GM21723 (cell line): ENCODE results near the gene SGPP2.
"Not testable (repeated sequence)": the region's sequence is repeated elsewhere in the genome, so short reads cannot be mapped to it uniquely, and the experiment has no call there.

Experiments used
- ATAC-seq: cut with Tn5 transposase; IDR thresholded peaks from one replicate; pipeline ENCODE4 v1.9.1; 2021; ENCODE audit warnings: mild to moderate bottlenecking, moderate library complexity; ENCODE audit not compliant: unreplicated experiment

Gene SGPP2

GRCh38 chr2:222424729-222425671 lies 657 bp downstream of the SGPP2 start:
- ATAC-seq, result peak; percentile 22

GRCh38 chr2:222427646-222428301 lies 3.4 kb downstream of the SGPP2 start:
- peak; percentile 43 for ATAC-seq

- ATAC-seq, result no peak
Observed at GRCh38 chr2:222430071-222430470, 5.7 kb downstream of the SGPP2 start.

DNA sequence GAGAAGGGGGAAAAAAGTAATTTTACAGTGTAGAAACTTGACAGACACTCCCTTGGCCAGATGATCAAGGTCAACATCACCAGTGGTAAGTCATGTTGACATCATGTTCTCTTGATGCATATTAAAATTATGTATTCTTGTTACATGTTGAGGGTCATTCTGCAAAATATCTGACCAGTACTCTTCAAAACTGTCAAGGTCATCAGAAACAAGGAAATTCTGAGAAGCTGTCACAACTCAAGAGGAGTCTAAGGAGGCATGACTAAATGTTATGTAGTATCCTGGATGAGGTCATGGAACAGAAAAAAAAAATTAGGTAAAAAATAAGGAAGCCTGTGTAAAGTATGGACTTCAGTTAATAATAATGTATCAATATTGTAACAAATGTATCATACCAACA lies 6.3 kb downstream of the SGPP2 start:
- ATAC-seq, result no peak

GRCh38 chr2:222431869-222432268 lies 7.5 kb downstream of the SGPP2 start:
- ATAC-seq, result no peak

DNA sequence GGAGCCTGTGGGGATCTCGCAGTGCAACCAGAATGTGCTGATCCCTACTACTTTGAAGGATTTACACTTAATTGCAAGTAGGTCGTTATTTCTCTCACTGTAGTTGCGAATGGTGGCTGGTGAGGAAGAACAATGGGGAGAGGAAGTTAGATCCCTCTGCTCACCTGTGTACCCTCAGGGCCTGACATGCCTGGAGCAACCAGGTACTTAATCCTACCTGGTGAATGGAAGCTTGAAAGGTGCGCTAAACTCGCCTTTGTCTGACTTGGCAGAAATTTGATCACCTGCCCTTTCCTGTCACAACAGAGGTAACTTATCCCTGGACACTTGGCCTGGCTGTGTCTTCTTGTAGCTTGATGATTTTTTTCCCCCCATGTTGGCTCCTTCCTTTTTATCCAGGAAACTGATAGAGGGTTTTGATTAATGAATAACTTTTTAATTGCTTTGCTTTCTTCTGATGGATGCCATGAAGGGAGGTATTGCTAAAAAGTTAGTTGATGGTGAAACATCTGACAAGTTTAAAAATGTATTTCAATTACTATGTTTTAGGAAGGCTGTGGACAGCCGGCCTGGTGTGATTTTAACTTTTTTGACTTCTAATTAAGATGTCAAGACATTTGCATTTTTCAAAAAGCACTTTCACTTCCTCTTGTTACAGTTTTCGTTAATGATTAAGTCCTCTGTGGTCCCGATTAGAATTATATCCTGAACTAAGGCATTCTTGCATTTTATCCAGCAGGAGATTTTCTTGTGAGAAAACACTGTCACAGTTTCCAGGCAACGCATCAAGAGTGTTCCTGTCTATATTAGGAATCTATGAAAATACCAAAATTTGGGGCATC lies 9.2 kb downstream of the SGPP2 start:
- peak; percentile 87 for ATAC-seq

DNA sequence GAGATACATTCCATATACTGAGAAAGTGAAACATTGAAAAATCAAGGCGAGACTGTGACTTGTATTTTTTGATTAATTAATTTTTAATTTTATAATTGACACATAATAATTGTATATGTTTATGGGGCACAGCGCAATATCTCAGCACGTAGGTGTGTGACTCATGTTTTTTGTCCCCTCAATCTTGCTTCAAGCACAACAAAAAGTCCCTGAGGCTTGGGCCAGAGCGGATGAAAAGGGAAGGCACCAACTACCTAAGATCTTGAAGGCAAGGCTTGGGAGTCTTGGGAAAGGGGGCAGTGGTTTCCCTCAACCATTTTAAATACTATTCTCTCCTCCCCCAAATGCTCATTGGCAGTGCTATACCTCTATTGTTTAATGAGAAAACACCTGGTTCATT lies 9.9 kb downstream of the SGPP2 start:
- ATAC-seq, result peak; percentile 54

DNA sequence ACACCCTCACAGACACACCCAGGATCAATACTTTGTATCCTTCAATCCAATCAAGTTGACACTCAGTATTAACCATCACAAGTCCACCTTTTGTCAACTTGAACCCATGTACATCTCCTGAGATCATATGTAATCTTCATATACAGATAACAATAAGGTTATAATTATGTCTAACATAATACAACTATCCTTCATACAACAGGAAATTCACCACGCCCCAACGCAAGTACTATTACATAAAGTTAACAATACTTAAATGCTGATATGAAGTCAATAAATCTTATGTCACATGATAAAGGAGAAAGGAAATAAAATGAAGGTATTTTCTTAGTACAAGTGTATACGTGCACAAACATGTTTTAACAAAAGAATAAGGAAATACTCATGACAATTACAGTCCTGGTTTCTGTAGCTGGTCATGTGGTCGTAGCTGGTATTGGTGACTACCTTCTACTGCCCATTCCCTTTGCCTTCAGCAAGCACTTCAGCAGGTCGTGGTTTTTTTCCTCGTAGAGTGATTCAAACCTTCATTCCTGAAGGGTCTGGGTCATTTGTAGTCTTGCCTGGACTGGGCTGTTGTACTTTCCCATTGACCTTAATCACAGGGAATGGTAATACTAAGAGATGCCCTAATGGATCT lies 11.2 kb downstream of the SGPP2 start:
- not testable (repeated sequence) for ATAC-seq

- no peak for ATAC-seq
Observed at GRCh38 chr2:222436040-222436413, 11.7 kb downstream of the SGPP2 start.

- ATAC-seq, result no peak
Observed at GRCh38 chr2:222439692-222440091, 15.3 kb downstream of the SGPP2 start.

- ATAC-seq, result no peak
Observed at GRCh38 chr2:222440673-222441422, 16.5 kb downstream of the SGPP2 start.

DNA sequence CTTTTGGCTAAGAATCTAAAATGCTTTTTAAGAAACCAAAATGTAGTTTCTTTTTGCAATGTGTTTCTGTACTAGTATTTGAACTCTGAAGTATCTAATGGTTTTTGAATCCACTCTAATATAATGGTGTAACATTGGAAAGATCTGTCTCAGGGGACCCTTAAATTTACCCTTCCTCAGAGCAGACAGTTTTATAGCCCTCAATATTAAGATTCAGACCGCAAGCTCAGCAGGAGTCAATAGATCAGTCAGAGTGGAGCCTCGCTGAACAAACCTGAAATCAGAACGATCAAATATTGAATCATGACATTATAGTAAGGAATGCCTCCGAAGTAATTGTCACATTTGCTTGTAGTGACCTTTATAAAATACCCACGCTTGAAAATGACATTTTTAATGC lies 18.3 kb downstream of the SGPP2 start:
- no peak for ATAC-seq

- ATAC-seq, result no peak
Observed at GRCh38 chr2:222445227-222445626, 20.9 kb downstream of the SGPP2 start.

DNA sequence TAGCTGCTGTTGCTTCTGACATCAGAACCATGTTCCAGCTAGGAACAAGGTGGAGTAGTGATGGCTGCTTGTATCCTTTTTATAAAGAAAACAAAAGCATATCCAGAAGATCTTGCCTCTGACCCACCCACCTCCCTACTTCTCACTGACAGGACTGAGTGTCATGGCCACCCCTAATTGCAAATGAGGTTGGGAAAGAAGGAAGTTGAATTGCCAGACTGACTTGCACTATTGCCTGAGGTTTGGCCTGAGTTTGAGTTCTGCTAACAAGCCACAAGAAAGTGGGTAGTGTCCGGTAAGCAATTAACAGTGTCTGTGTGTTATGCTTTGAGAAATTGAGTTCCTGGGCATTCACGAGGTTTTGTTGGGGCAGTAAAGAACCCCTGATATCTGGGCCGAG lies 22.8 kb downstream of the SGPP2 start:
- ATAC-seq, result no peak

- ATAC-seq, result no peak
Observed at GRCh38 chr2:222448748-222449181, 24.4 kb downstream of the SGPP2 start.

GRCh38 chr2:222450021-222450420 lies 25.7 kb downstream of the SGPP2 start:
- no peak for ATAC-seq

DNA sequence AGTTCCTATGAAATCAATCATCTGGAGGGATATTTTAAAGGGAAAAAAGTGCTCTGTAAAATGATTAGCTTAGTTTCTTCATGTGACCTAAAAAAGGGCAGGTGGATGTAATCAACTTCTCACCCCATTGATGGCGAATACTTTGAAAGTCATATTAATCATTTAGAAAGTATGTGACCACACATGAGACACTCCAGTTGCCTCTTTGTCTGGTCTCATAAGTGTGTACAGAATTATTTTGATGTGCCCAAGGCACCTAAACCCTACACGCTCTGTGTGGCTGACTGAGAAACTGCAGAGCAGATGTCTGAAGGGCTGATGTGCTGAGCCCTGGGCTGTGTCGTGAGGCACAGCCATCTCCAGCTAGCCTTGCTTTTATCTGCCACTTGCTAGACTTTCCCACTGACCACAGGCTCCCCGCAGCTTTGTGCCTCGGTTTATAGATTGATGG lies 26.9 kb downstream of the SGPP2 start:
- ATAC-seq, result peak; percentile 100

DNA sequence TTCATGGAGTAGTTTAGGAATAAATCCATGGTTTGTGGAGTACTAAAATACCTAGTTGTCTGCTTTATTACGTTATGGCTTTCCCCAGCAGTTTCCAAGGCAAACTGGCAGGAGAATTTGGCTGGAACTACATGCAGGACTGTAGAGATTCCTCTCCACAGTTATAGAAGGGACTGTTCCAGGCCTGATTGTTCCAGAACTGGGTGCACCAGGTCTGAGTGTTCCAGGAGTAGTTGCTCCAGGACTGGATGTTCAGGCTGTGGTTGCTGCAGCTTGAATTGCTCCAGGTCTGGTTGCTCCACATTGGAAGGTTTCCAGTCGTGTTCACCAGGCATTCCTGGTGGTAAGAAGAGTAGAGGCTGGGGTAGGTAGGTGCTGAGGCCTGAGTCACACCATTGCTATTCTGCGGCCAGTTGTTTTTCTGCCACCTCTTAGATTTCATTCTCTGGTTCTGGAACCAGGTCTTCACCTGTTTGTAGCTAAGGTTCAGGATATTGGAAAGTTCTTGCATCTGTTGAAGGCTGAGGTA lies 28.1 kb downstream of the SGPP2 start:
- ATAC-seq, result no peak

DNA sequence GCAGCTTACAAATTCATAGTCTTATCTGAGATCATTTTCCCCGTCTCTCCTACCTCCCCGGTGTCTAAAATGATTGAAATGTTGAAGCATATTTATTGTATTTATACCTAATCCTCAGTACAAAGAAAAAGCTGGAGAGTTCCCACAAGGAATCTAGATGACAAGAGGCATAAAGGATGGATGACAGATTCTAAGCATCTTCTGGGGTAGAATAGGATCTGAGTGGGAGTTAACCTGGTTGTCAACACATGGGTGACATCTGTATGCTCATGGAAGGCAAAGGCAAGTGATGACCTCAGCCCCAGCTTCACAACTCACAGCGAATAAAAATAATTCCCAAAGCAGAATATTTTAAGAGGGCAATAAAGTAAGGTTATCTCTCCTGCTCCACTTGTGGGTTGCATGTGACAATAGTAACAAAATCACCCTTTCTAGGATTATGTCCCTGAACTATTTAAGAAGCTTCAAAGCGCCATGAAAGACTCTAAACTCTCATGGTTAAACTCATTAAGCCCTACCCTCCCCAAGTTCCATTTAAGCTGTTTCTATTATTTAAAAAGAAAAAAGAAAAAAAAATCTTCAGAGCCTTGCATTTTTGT lies 32.2 kb downstream of the SGPP2 start:
- ATAC-seq, result no peak
